RWPE2 (cell line): Measurements from ENCODE around the gene CD109.

Experiments
- ATAC-seq: fragments of 200-7000 bp; cut with Tn5 transposase; 3 replicates; pipeline ENCODE4 v1.9.1; 2021; ENCODE audit warnings: low read depth
- DNase-seq: peaks from one replicate; pipeline ENCODE4 v3.0.0-alpha.2; 2020; ENCODE audit warnings: low spot score
- H3K27ac ChIP-seq: fragments of 450-650 bp; 2 replicates; pipeline ENCODE4 v1.5.1; 2017; ENCODE audit warnings: mild to moderate bottlenecking; ENCODE audit not compliant: poor library complexity, severe bottlenecking
- H3K27me3 ChIP-seq: fragments of 250-450 bp; sonication (Bioruptor Pico); 2 replicates; pipeline ENCODE4 v1.5.1; 2021; ENCODE audit warnings: mild to moderate bottlenecking, moderate library complexity; ENCODE audit not compliant: insufficient read depth, poor library complexity, severe bottlenecking
- H3K36me3 ChIP-seq: fragments of 250-450 bp; sonication (Bioruptor Pico); 2 replicates; pipeline ENCODE4 v1.5.1; 2020; ENCODE audit warnings: low read depth, mild to moderate bottlenecking, moderate library complexity
- H3K4me1 ChIP-seq: fragments of 250-450 bp; sonication (Bioruptor Pico); 2 replicates; pipeline ENCODE4 v1.5.1; 2021; ENCODE audit warnings: mild to moderate bottlenecking, moderate library complexity; ENCODE audit not compliant: insufficient read depth, poor library complexity, severe bottlenecking
- H3K4me3 ChIP-seq: fragments of 250-450 bp; sonication (Bioruptor Pico); 2 replicates; pipeline ENCODE4 v1.5.1; 2021; ENCODE audit warnings: mild to moderate bottlenecking, moderate library complexity; ENCODE audit not compliant: severe bottlenecking
- H3K9me3 ChIP-seq: fragments of 250-450 bp; sonication (Bioruptor Pico); 2 replicates; pipeline ENCODE4 v1.5.1; 2021; ENCODE audit warnings: mild to moderate bottlenecking, moderate library complexity; ENCODE audit not compliant: severe bottlenecking
- CTCF ChIP-seq: fragments of 450-650 bp; IDR thresholded peaks from one replicate; pipeline ENCODE4 v1.5.1; 2017; ENCODE audit warnings: mild to moderate bottlenecking, moderate library complexity; ENCODE audit not compliant: poor library complexity, severe bottlenecking

The CD109 gene

GRCh38 chr6:73854998-73855718 lies 159.2 kb downstream of the CD109 start:
- H3K4me3 ChIP-seq: no peak overlapping the region
- 0 out of 2 replicates have a peak, but pooled peaks cover 5% of the 10 kb centered on the region for H3K36me3 ChIP-seq
- no peaks in the 10 kb centered on the region for H3K9me3 ChIP-seq
- DNase-seq (no peak), ATAC-seq (no peak)
- no peaks in the 10 kb centered on the region for H3K27me3 ChIP-seq
- peak; percentile 90 for TF ChIP-seq CTCF
- H3K27ac ChIP-seq: no peak overlapping the region
- no peaks in the 10 kb centered on the region for H3K4me1 ChIP-seq

- Histone ChIP-seq H3K9me3 (no peaks in the 10 kb centered on the region), H3K36me3 (0 out of 2 replicates have a peak, but pooled peaks cover 5% of the 10 kb centered on the region), H3K27me3 (no peaks in the 10 kb centered on the region), H3K27ac (no peak overlapping the region), H3K4me3 (no peak overlapping the region), H3K4me1 (no peaks in the 10 kb centered on the region)
- no peak for DNase-seq
- TF ChIP-seq CTCF: no peak
- no peak for ATAC-seq
These were observed 161.4 kb downstream of the CD109 start for GRCh38 chr6:73857341-73857890.

GRCh38 chr6:73858376-73858775 lies 162.4 kb downstream of the CD109 start:
- no peaks in the 10 kb centered on the region for H3K27me3 ChIP-seq
- ATAC-seq (no peak), DNase-seq (no peak)
- H3K9me3 ChIP-seq: no peaks in the 10 kb centered on the region
- no peaks in the 10 kb centered on the region for H3K4me1 ChIP-seq
- H3K27ac ChIP-seq: no peak overlapping the region
- no peak for TF ChIP-seq CTCF
- H3K36me3 ChIP-seq: 0 out of 2 replicates have a peak, but pooled peaks cover 5% of the 10 kb centered on the region
- no peak overlapping the region for H3K4me3 ChIP-seq

- no peaks in the 10 kb centered on the region for H3K4me1 ChIP-seq
- no peaks in the 10 kb centered on the region for H3K9me3 ChIP-seq
- H3K4me3 ChIP-seq: no peak overlapping the region
- ATAC-seq: no peak
- no peak overlapping the region for H3K27ac ChIP-seq
- DNase-seq: no peak
- no peak for TF ChIP-seq CTCF
- H3K36me3 ChIP-seq: no peaks in the 10 kb centered on the region
- no peaks in the 10 kb centered on the region for H3K27me3 ChIP-seq
These were observed 164.3 kb downstream of the CD109 start for GRCh38 chr6:73860303-73860702.

- TF ChIP-seq CTCF: no peak
- ATAC-seq (no peak), DNase-seq (no peak)
- Histone ChIP-seq H3K36me3 (no peaks in the 10 kb centered on the region; the same call in 1 of the 2 replicates), H3K9me3 (no peaks in the 10 kb centered on the region), H3K4me3 (no peak overlapping the region), H3K4me1 (no peaks in the 10 kb centered on the region), H3K27me3 (no peaks in the 10 kb centered on the region), H3K27ac (no peak overlapping the region)
These were observed 170.3 kb downstream of the CD109 start for GRCh38 chr6:73866305-73866704.
